Right lobe of liver (tissue), 6 donors: ENCODE measurements around the gene DCST1. TPM values are rescaled to one million over a fixed set of nuclear protein-coding genes. Genes with fewer than 3 reads are reported as not detected.

Source experiments
- ATAC-seq, 4 donors: fragments of 200-7000 bp; cut with Tn5 transposase; one replicate each; pipeline ENCODE4 v1.9.1; 2020; ENCODE audit warnings: mild to moderate bottlenecking in 4 of 4, moderate library complexity in 4 of 4
- DNase-seq, 3 donors: peaks; one replicate each; pipeline ENCODE4 v3.0.0-alpha.2; 2020
- H3K27ac ChIP-seq, 3 donors: fragments of 200-600 bp; one replicate each; pipeline ENCODE4 v1.8.0; 2022
- H3K27me3 ChIP-seq, 2 donors: fragments of 200-600 bp; one replicate each; pipeline ENCODE4 v1.8.0; 2022
- H3K36me3 ChIP-seq, 4 donors: fragments of 200-600 bp; sonication (generic) in 1 of 4; one replicate each; pipeline versions ENCODE4 v1.5.1 to v1.8.0; 2017 to 2022; ENCODE audit warnings: control low read depth in 1 of 4
- H3K4me1 ChIP-seq, 4 donors: fragments of 200-600 bp; sonication (generic) in 1 of 4; one replicate each; pipeline versions ENCODE4 v1.5.1 to v1.8.0; 2017 to 2022; ENCODE audit warnings: control low read depth in 1 of 4
- H3K4me3 ChIP-seq, 3 donors: fragments of 200-600 bp; one replicate each; pipeline ENCODE4 v1.8.0; 2022
- H3K9me3 ChIP-seq, 4 donors: fragments of 200-600 bp; sonication (generic) in 1 of 4; one replicate each; pipeline versions ENCODE4 v1.5.1 to v1.8.0; 2017 to 2022; ENCODE audit warnings: control low read depth in 1 of 4
- CTCF ChIP-seq, 4 donors: fragments of 200-600 bp in 3 of 4; fragments of 450-650 bp in 1 of 4; IDR thresholded peaks; one replicate each; pipeline versions ENCODE4 v1.5.1 to v1.8.0; 2016 to 2022; ENCODE audit warnings: antibody characterized with exemption in 4 of 4, mild to moderate bottlenecking in 2 of 4
- POLR2A ChIP-seq: fragments of 450-650 bp; IDR thresholded peaks from one replicate; pipeline ENCODE4 v1.6.1; 2017; ENCODE audit warnings: antibody characterized with exemption, mild to moderate bottlenecking
- WGBS: methylation state at CpG from one replicate; pipeline ENCODE4 v1.1.6; 2018; ENCODE audit warnings: low coverage, low lambda C conversion rate; ENCODE audit not compliant: insufficient coverage; ENCODE audit errors: missing lambda C conversion rate; 5-methylcytosine and 5-hydroxymethylcytosine counted together
- intact Hi-C, 2 donors: fragments of 100-400 bp; cut with DNase I; formaldehyde crosslinking; loops; one replicate each; pipeline versions ENCODE4 v1.11.2 to v1.14.1; 2022
- total RNA-seq, 6 experiments: library from RNA; depleted of rRNA in 2 of 6; stranded (reverse); fragments of >200 nt in 2 of 6; fragmentation: NEBNext Ultra II Directional in 3 of 6; extraction: Animal tissue kit (Norgen Biotek cat#: 25700) in 3 of 6; gene quantifications; one replicate each; pipeline versions ENCODE4 v1.1.0 to v1.2.4, GENCODE V29; 2016 to 2023
- donor health status: DM: no; HTN: yes; CAD: no.
- donor health status: DM: no; HTN: no; CAD: no.
- donor health status: DM: no; HTN: no; CAD: no.
- donor health status: DM: no; HTN: yes; CAD: no.
- donor health status: DM: no; HTN: yes; CAD: no.

Gene DCST1
- total RNA-seq, 6 experiments from 2014 or later, result not detected

- intact Hi-C loops, result no loop called here
- H3K27ac ChIP-seq, result no peak overlapping the region
- DNase-seq, result no peak
- no peak for TF ChIP-seq CTCF (IDR thresholded peaks at IDR 0.05)
- no peak for TF ChIP-seq POLR2A
- WGBS, result 60% methylated on average over 2 of the region's 4 CpGs
- ATAC-seq, result no peak
- H3K27me3 ChIP-seq, result peaks cover 14 to 28% of the 10 kb centered on the region in 2 donors
- no peaks in the 10 kb centered on the region for H3K9me3 ChIP-seq
- H3K36me3 ChIP-seq, result no peaks in the 10 kb centered on the region
- H3K4me1 ChIP-seq, result peaks cover 0 to 40% (median 10%) of the 10 kb centered on the region in 4 donors
- H3K4me3 ChIP-seq, result no peak overlapping the region
These were observed 44.3 kb downstream of the DCST1 start for GRCh38 chr1:155077758-155078445.

GRCh38 chr1:155078469-155079209 lies 45.0 kb downstream of the DCST1 start, which contains the start of gene EFNA3:
EFNA3 (plus strand) TSS chr1:155078837; CDS start chr1:155078942, 105 bp downstream.
- Histone ChIP-seq H3K36me3 (no peaks in the 10 kb centered on the region), H3K4me1 (peaks cover 0 to 40% (median 10%) of the 10 kb centered on the region in 4 donors), H3K4me3 (peak within 1 kb of the TSS; percentile 29 to 44 (median 38)), H3K9me3 (no peaks in the 10 kb centered on the region), H3K27ac (no peak within 1 kb of the TSS), H3K27me3 (peaks cover 18 to 34% of the 10 kb centered on the region in 2 donors)
- ATAC-seq, result peak; percentile 78 to 85 (median 80)
- peak; percentile 78 to 83 (median 78) for DNase-seq
- intact Hi-C loops, result no loop called here
- WGBS, result 1% methylated on average over 26 of the region's 59 CpGs
- TF ChIP-seq CTCF (IDR thresholded peaks at IDR 0.05) (no peak), POLR2A (no peak)

GRCh38 chr1:155079210-155079486 lies 45.5 kb downstream of the DCST1 start:
- WGBS, result 17% methylated on average over 7 of the region's 10 CpGs
- DNase-seq (no peak), ATAC-seq (no peak)
- Histone ChIP-seq H3K9me3 (no peaks in the 10 kb centered on the region), H3K27me3 (peaks cover 18 to 34% of the 10 kb centered on the region in 2 donors), H3K4me1 (peaks cover 0 to 42% (median 12%) of the 10 kb centered on the region in 4 donors), H3K4me3 (peak overlapping the region; percentile 29 to 44 (median 38)), H3K36me3 (no peaks in the 10 kb centered on the region), H3K27ac (no peak overlapping the region)
- intact Hi-C loops, result no loop called here
- TF ChIP-seq CTCF (IDR thresholded peaks at IDR 0.05), result no peak
- no peak for TF ChIP-seq POLR2A

GRCh38 chr1:155079487-155080311 lies 46.1 kb downstream of the DCST1 start:
- H3K4me3 ChIP-seq, result no peak overlapping the region

More at GRCh38 chr1:155079487-155080311, 46.1 kb downstream of the DCST1 start:
- intact Hi-C loops, result no loop called here
- peaks cover 0 to 46% (median 16%) of the 10 kb centered on the region in 4 donors for H3K4me1 ChIP-seq
- H3K27me3 ChIP-seq, result peaks cover 18 to 34% of the 10 kb centered on the region in 2 donors
- no peak overlapping the region for H3K27ac ChIP-seq
- WGBS, result 0% methylated on average over 8 of the region's 67 CpGs
- H3K9me3 ChIP-seq, result no peaks in the 10 kb centered on the region
- no peak for ATAC-seq
- DNase-seq, result peak in 1 of 3 donors; percentile 53
- TF ChIP-seq POLR2A (no peak), CTCF (IDR thresholded peaks at IDR 0.05) (no peak)
- H3K36me3 ChIP-seq, result no peaks in the 10 kb centered on the region
